ENCODE measurements around the gene LRIF1. TPM values are rescaled to one million over a fixed set of nuclear protein-coding genes. Genes with fewer than 3 reads are reported as not detected.

LRIF1 gene
- total and polyA plus RNA-seq, 10 of the 15 experiments (the other 5 are each of a cell fraction or from before 2014, with no cell fraction given) = 9.7 to 20.3 (median 15.8) TPM

- no peak for TF ChIP-seq ZNF592 (IDR thresholded peaks at IDR 0.05)
- no peak for TF ChIP-seq SREBF2 (IDR thresholded peaks at IDR 0.05; ENCODE audit: low read length)
These were observed 34.8 kb downstream of the LRIF1 start (continued) for GRCh38 chr1:110928904-110929303.

GRCh38 chr1:110928191-110928590 lies 35.5 kb downstream of the LRIF1 start:
- no peak overlapping the region for H2AFZ ChIP-seq (ENCODE audit: control insufficient read depth, low read depth, low read length)
- in situ Hi-C loops (cut with MboI) (no loop called here), intact Hi-C loops (cut with micrococcal nuclease; ENCODE audit: unreplicated experiment) (no loop called here)
- DNase-seq (ENCODE audit: low read depth, low spot score) = no peak
- ChIA-PET POLR2A (interaction anchor here (0.6 kb wide), 1 partner anchor 82 kb away, joined by 3 read pairs; no protein-coding TSS in a partner anchor), SMC1A (ENCODE audit: uncharacterized antibody, unreplicated experiment) (interaction anchor here (1.4 to 1.8 kb wide), 2 partner anchors 14 to 141 kb away, joined by 3 to 4 read pairs; no protein-coding TSS in a partner anchor), RAD21 (ENCODE audit: unreplicated experiment) (no interaction called here), CTCF (interaction anchor here (1.4 kb wide), 1 partner anchor 64 kb away, joined by 3 read pairs; no protein-coding TSS in a partner anchor)
- H4K20me1 ChIP-seq (ENCODE audit: control insufficient read depth, insufficient read depth) = no peaks in the 10 kb centered on the region
- no peaks in the 10 kb centered on the region; the same call in 2 of the 3 replicates for H3K9me3 ChIP-seq (replicated peaks; ENCODE audit: control insufficient read depth, insufficient read depth, low read length)
- H3K4me1 ChIP-seq (ENCODE audit: control insufficient read depth, insufficient read depth, low read length) = no peaks in the 10 kb centered on the region
- H3K9ac ChIP-seq (ENCODE audit: control insufficient read depth, insufficient read depth, low read length) = no peak overlapping the region
- no peak overlapping the region for H3K4me2 ChIP-seq (ENCODE audit: control insufficient read depth, insufficient read depth)
- no peaks in the 10 kb centered on the region for H3K27me3 ChIP-seq (replicated peaks in 1 of 2; ENCODE audit: control insufficient read depth in 2 of 2, insufficient read depth in 2 of 2, low read length in 1 of 2)
- BruUV-seq (replicated peaks) = no TSS peak
- no peak overlapping the region for H3K27ac ChIP-seq (ENCODE audit: control insufficient read depth, insufficient read depth)
- no peaks in the 10 kb centered on the region for H3K36me3 ChIP-seq (ENCODE audit: control insufficient read depth in 2 of 2, insufficient read depth in 2 of 2, low read length in 1 of 2)
- ATAC-seq = no peak
- H3K79me2 ChIP-seq (ENCODE audit: control insufficient read depth, insufficient read depth, low read length) = no peaks in the 10 kb centered on the region
- 65% methylated on average over 1 of the region's 1 CpG for WGBS (ENCODE audit: insufficient coverage, insufficient replicate concordance, low lambda C conversion rate, missing lambda C conversion rate)
- no peak overlapping the region for H3K4me3 ChIP-seq
- no peak for FAIRE-seq
- TF ChIP-seq ASH2L (IDR thresholded peaks at IDR 0.05; ENCODE audit: borderline replicate concordance, low read depth) (no peak), SMAD1 (IDR thresholded peaks at IDR 0.05; ENCODE audit: low read depth, partially characterized antibody) (no peak), E2F8 (IDR thresholded peaks at IDR 0.05; ENCODE audit: low read depth, partially characterized antibody) (no peak), NKRF (conservative IDR thresholded peaks at IDR 0.05) (no peak), ZBTB33 (IDR thresholded peaks at IDR 0.05) (no peak)

Measured in GM12878 (cell line).